ENCODE data around the gene CSNK1D.
A peak's percentile ranks its signal among the peaks of the same experiment; 100 is the strongest.

Gene CSNK1D

GRCh38 chr17:82295472-82295814, 21.9 kb upstream of the CSNK1D start:
- DNase-seq (ENCODE audit: low spot score): no peak

GRCh38 chr17:82294064-82294773, 20.7 kb upstream of the CSNK1D start:
- no peak for DNase-seq (ENCODE audit: low spot score)

- peak; percentile 99 for DNase-seq (ENCODE audit: low spot score)
These were observed 19.0 kb upstream of the CSNK1D start for GRCh38 chr17:82292251-82293154.

GRCh38 chr17:82291582-82292250, 18.2 kb upstream of the CSNK1D start:
- DNase-seq (ENCODE audit: low spot score): no peak

GRCh38 chr17:82287868-82288801, 14.6 kb upstream of the CSNK1D start:
- DNase-seq (ENCODE audit: low spot score): no peak

GRCh38 chr17:82287013-82287867, 13.7 kb upstream of the CSNK1D start:
- DNase-seq (ENCODE audit: low spot score): no peak

- no peak for DNase-seq (ENCODE audit: low spot score)
These were observed 11.6 kb upstream of the CSNK1D start for GRCh38 chr17:82285141-82285540.

- peak; percentile 50 for DNase-seq (ENCODE audit: low spot score)
These were observed 9.8 kb upstream of the CSNK1D start for GRCh38 chr17:82283208-82283749.

- no peak for DNase-seq (ENCODE audit: low spot score)
These were observed 9.0 kb upstream of the CSNK1D start for GRCh38 chr17:82282239-82283207.

- DNase-seq (ENCODE audit: low spot score): no peak
These were observed 8.2 kb upstream of the CSNK1D start for GRCh38 chr17:82281502-82282238.

- no peak for DNase-seq (ENCODE audit: low spot score)
These were observed 7.6 kb upstream of the CSNK1D start for GRCh38 chr17:82281076-82281475.

GRCh38 chr17:82280537-82280936, 7.0 kb upstream of the CSNK1D start:
- DNase-seq (ENCODE audit: low spot score): no peak

- no peak for DNase-seq (ENCODE audit: low spot score)
These were observed 5.4 kb upstream of the CSNK1D start for GRCh38 chr17:82278786-82279391.

GRCh38 chr17:82278308-82278707, 4.8 kb upstream of the CSNK1D start:
- no peak for DNase-seq (ENCODE audit: low spot score)

- no peak for DNase-seq (ENCODE audit: low spot score)
These were observed 4.4 kb upstream of the CSNK1D start for GRCh38 chr17:82277851-82278250.

GRCh38 chr17:82276938-82277337, 3.4 kb upstream of the CSNK1D start:
- DNase-seq (ENCODE audit: low spot score): no peak

GRCh38 chr17:82275326-82275725, 1.8 kb upstream of the CSNK1D start:
- no peak for DNase-seq (ENCODE audit: low spot score)
